ENCODE results near the gene PWWP2B.

GRCh38 chr10:132412316-132413192 lies 15.6 kb downstream of the PWWP2B start:
- TF ChIP-seq CTCF (IDR thresholded peaks at IDR 0.05) = no peak
- TF ChIP-seq POLR2A (IDR thresholded peaks at IDR 0.05; ENCODE audit: low read depth) = no peak
- TF ChIP-seq EP300 (IDR thresholded peaks at IDR 0.05) = no peak
- TF ChIP-seq POLR2AphosphoS5 (IDR thresholded peaks at IDR 0.05) = no peak

Measured in esophagus muscularis mucosa (tissue), 4 donors.